ENCODE measurements around the gene HSH2D. TPM values are rescaled to one million over a fixed set of nuclear protein-coding genes. Genes with fewer than 3 reads are reported as not detected.

The HSH2D gene
- total RNA-seq, 4 donors from 2014 or later: 0.23 to 1.4 TPM; not detected in 2

GRCh38 chr19:16111160-16111908, 32.2 kb upstream of the HSH2D start, which contains the start of gene RAB8A:
RAB8A (plus strand) TSS chr19:16111889; CDS start chr19:16111902, 13 bp downstream.
- DNase-seq (ENCODE audit: low spot score in 2 of 2): peak; percentile 99
- Histone ChIP-seq H3K9me3 (no peaks in the 10 kb centered on the region), H3K4me3 (peak within 1 kb of the TSS; percentile 92), H3K36me3 (no peaks in the 10 kb centered on the region), H3K27me3 (no peaks in the 10 kb centered on the region), H3K4me1 (peaks cover 44% of the 10 kb centered on the region), H3K27ac (peak within 1 kb of the TSS; percentile 85)
- WGBS: 1% methylated on average over 14 of the region's 81 CpGs
- TF ChIP-seq EP300 (IDR thresholded peaks at IDR 0.05): no peak
- peak in 1 of 2 donors; percentile 47 for TF ChIP-seq POLR2A (IDR thresholded peaks at IDR 0.05)
- peak in 2 of 3 donors; percentile 3 to 94 for TF ChIP-seq POLR2AphosphoS5 (IDR thresholded peaks at IDR 0.05)
- TF ChIP-seq, protein P1, sequence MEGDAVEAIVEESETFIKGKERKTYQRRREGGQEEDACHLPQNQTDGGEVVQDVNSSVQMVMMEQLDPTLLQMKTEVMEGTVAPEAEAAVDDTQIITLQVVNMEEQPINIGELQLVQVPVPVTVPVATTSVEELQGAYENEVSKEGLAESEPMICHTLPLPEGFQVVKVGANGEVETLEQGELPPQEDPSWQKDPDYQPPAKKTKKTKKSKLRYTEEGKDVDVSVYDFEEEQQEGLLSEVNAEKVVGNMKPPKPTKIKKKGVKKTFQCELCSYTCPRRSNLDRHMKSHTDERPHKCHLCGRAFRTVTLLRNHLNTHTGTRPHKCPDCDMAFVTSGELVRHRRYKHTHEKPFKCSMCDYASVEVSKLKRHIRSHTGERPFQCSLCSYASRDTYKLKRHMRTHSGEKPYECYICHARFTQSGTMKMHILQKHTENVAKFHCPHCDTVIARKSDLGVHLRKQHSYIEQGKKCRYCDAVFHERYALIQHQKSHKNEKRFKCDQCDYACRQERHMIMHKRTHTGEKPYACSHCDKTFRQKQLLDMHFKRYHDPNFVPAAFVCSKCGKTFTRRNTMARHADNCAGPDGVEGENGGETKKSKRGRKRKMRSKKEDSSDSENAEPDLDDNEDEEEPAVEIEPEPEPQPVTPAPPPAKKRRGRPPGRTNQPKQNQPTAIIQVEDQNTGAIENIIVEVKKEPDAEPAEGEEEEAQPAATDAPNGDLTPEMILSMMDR (IDR thresholded peaks at IDR 0.05): peak; percentile 98 to 100

GRCh38 chr19:16111909-16112752, 31.4 kb upstream of the HSH2D start:
- no peak for DNase-seq (ENCODE audit: low spot score in 2 of 2)
- H3K27me3 ChIP-seq: no peaks in the 10 kb centered on the region
- peak overlapping the region; percentile 92 for H3K4me3 ChIP-seq
- peaks cover 44% of the 10 kb centered on the region for H3K4me1 ChIP-seq
- WGBS: 3% methylated on average over 9 of the region's 37 CpGs
- no peaks in the 10 kb centered on the region for H3K36me3 ChIP-seq
- H3K27ac ChIP-seq: peak overlapping the region; percentile 85
- TF ChIP-seq EP300 (IDR thresholded peaks at IDR 0.05) (no peak), POLR2A (IDR thresholded peaks at IDR 0.05) (no peak), POLR2AphosphoS5 (IDR thresholded peaks at IDR 0.05) (peak in 1 of 3 donors; percentile 61)
- TF ChIP-seq, protein P1 (IDR thresholded peaks at IDR 0.05): no peak
- no peaks in the 10 kb centered on the region for H3K9me3 ChIP-seq

- Histone ChIP-seq H3K4me1 (peaks cover 44% of the 10 kb centered on the region), H3K36me3 (peaks cover 3% of the 10 kb centered on the region), H3K27me3 (no peaks in the 10 kb centered on the region), H3K4me3 (peak overlapping the region; percentile 92), H3K27ac (no peak overlapping the region), H3K9me3 (no peaks in the 10 kb centered on the region)
- no peak for DNase-seq (ENCODE audit: low spot score in 2 of 2)
- no peak for TF ChIP-seq POLR2AphosphoS5 (IDR thresholded peaks at IDR 0.05)
- TF ChIP-seq POLR2A (IDR thresholded peaks at IDR 0.05): no peak
- TF ChIP-seq, protein P1 (IDR thresholded peaks at IDR 0.05): no peak
- no peak for TF ChIP-seq EP300 (IDR thresholded peaks at IDR 0.05)
- 44% methylated on average over 2 of the region's 2 CpGs for WGBS
Measured at GRCh38 chr19:16112778-16113177, 30.7 kb upstream of the HSH2D start.

- Histone ChIP-seq H3K4me3 (no peak overlapping the region), H3K27me3 (no peaks in the 10 kb centered on the region), H3K36me3 (peaks cover 12% of the 10 kb centered on the region), H3K27ac (no peak overlapping the region), H3K9me3 (no peaks in the 10 kb centered on the region), H3K4me1 (peaks cover 44% of the 10 kb centered on the region)
- TF ChIP-seq, protein P1 (IDR thresholded peaks at IDR 0.05): no peak
- WGBS: 96% methylated on average over 3 of the region's 3 CpGs
- no peak for DNase-seq (ENCODE audit: low spot score in 2 of 2)
Measured at GRCh38 chr19:16113727-16114126, 29.8 kb upstream of the HSH2D start.

All from suprapubic skin (tissue), 4 donors.